ELF-1 (cell line): ENCODE measurements around the gene CD247.

Experiments used
- DNase-seq: peaks from one replicate; pipeline ENCODE4 v3.0.0-alpha.2; 2016; ENCODE audit warnings: low read depth, low spot score

The CD247 gene

GRCh38 chr1:167512046-167512654 is 6.2 kb downstream of the CD247 start:
- no peak for DNase-seq

- DNase-seq, result no peak
These were observed 6.8 kb downstream of the CD247 start for GRCh38 chr1:167511374-167511986.

GRCh38 chr1:167510881-167511280 is 7.4 kb downstream of the CD247 start:
- no peak for DNase-seq

- no peak for DNase-seq
These were observed 8.1 kb downstream of the CD247 start for GRCh38 chr1:167510244-167510643.

- no peak for DNase-seq
These were observed 8.7 kb downstream of the CD247 start for GRCh38 chr1:167509587-167509986.

GRCh38 chr1:167507719-167508118 is 10.6 kb downstream of the CD247 start:
- no peak for DNase-seq

GRCh38 chr1:167504467-167504827 is 13.9 kb downstream of the CD247 start:
- no peak for DNase-seq

- peak; percentile 40 for DNase-seq
These were observed 14.5 kb downstream of the CD247 start for GRCh38 chr1:167503626-167504466.

- DNase-seq, result peak; percentile 67
These were observed 15.4 kb downstream of the CD247 start for GRCh38 chr1:167502719-167503462.

GRCh38 chr1:167502192-167502551 is 16.2 kb downstream of the CD247 start:
- no peak for DNase-seq

GRCh38 chr1:167501515-167502191 is 16.7 kb downstream of the CD247 start:
- DNase-seq, result no peak

GRCh38 chr1:167500283-167500860 is 18.0 kb downstream of the CD247 start:
- DNase-seq, result no peak

- no peak for DNase-seq
These were observed 18.6 kb downstream of the CD247 start for GRCh38 chr1:167499664-167500101.

GRCh38 chr1:167499106-167499505 is 19.2 kb downstream of the CD247 start:
- DNase-seq, result no peak

GRCh38 chr1:167496797-167497619 is 21.3 kb downstream of the CD247 start:
- DNase-seq, result no peak

GRCh38 chr1:167493372-167493771 is 25.0 kb downstream of the CD247 start:
- DNase-seq, result no peak

- DNase-seq, result no peak
These were observed 25.8 kb downstream of the CD247 start for GRCh38 chr1:167492481-167492910.

GRCh38 chr1:167491586-167492461 is 26.5 kb downstream of the CD247 start:
- peak; percentile 61 for DNase-seq

- no peak for DNase-seq
These were observed 27.6 kb downstream of the CD247 start for GRCh38 chr1:167490765-167491164.
